HG02970 (cell line): ENCODE data around the gene TBC1D3B.
"Not testable (repeated sequence)": the region's sequence is repeated elsewhere in the genome, so short reads cannot be mapped to it uniquely, and the experiment has no call there.

Experiments used
- ATAC-seq: cut with Tn5 transposase; IDR thresholded peaks from one replicate; pipeline ENCODE4 v1.9.1; 2021; ENCODE audit warnings: mild to moderate bottlenecking, moderate library complexity, moderate number of reproducible peaks; ENCODE audit not compliant: unreplicated experiment, low FRiP score

Gene TBC1D3B

DNA sequence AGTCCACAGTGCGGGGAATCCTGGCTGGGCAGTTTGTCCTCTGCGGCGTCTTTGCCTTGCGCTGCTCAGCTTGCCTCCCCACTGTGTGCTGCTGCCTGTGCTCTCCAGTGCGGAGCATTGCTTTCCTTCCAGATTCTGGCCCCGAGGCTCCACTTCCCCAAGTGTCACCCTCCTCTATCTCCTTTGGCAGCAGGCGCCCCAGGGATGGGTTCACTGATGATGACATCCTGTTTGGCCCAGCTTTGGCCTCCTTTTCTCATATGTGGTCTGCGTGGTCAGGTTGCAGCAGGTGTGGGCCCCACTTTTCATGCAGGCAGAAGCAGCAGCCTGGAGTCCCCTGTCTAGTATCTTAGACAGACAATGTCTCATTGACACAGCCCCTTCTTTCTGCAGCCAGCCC, 25.1 kb upstream of the TBC1D3B start:
- not testable (repeated sequence) for ATAC-seq

DNA sequence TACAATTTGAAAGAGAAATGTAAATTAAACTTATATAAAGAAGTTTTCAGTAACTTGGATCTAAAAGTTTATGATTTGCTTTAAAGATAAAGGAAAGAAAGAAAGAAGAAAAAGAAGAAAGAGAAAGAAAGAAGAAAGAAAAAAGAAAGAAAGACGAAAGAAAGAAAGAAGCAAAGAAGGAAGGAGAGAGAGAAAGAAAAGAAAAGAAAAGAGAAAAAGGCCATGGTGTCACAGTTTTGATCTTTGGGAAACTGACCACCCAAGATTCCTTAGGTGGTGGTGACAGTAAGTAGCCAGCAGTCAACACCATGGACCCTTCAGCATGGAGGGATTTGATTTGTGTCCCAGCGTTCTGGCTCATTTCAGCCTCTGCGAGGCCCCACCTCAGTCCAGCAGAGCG, 24.7 kb upstream of the TBC1D3B start:
- ATAC-seq = not testable (repeated sequence)

DNA sequence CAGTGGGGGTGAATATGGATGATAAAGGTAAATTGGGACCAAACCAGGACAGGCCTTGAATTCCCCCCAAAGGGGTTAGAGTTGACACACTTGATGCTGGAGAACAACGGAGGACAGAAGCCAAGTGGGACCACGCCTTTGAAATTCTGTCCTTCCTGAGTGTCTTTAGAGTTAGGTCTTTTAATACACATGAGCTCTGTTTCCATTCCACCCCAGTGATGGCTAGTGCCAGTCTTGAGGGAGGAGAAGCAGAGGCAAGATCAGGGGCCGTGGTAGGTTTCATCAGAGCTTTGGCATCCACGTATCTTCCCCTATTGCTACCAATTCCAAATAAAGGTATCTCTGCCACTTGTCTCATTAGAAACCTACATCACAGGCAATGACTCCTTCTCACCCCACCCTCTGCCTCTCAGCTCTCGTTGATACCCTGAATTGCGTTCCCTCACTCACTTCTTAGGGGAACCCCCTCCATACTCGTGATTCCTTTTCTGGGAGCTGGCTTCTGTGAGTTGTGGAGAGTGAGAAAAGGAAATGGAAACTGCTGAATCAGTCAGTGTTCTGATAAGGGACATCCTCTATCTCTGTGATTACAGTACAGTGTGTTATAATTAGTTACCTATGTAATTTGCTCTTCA, 22.5 kb upstream of the TBC1D3B start:
- peak; percentile 30 for ATAC-seq

DNA sequence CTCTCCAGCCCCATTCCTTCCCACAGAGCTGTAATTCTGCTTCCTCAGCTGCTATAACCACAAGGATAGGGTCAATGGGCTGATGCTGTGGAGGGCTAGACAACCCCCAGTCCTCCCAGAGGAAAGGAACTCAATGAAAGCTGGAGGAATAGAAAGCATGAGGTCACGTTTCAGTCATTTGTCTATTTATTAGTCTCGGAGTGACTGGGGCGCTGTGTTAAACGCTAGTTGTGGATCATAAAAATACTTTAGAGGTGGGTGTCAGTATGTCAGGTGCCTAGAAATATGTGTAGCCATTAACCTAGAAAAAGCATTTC, 20.9 kb upstream of the TBC1D3B start:
- peak; percentile 17 for ATAC-seq

DNA sequence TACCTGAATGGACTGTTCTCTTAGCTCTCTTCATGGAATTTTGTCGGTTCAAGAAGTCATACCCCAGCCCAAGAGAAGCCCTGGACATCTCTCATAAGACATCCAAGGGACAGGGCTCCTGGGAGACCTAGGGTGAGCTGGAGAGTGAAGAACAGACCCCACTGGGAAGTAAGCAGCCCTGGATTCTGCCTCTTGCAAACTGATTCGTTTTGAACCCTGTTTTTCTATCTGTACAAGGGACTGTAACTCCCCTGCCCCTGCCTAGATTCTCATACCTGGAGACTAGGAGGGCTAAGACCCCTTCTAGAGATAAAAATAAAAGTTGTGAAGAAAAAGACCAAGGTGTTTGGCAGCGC, 19.7 kb upstream of the TBC1D3B start:
- no peak for ATAC-seq

DNA sequence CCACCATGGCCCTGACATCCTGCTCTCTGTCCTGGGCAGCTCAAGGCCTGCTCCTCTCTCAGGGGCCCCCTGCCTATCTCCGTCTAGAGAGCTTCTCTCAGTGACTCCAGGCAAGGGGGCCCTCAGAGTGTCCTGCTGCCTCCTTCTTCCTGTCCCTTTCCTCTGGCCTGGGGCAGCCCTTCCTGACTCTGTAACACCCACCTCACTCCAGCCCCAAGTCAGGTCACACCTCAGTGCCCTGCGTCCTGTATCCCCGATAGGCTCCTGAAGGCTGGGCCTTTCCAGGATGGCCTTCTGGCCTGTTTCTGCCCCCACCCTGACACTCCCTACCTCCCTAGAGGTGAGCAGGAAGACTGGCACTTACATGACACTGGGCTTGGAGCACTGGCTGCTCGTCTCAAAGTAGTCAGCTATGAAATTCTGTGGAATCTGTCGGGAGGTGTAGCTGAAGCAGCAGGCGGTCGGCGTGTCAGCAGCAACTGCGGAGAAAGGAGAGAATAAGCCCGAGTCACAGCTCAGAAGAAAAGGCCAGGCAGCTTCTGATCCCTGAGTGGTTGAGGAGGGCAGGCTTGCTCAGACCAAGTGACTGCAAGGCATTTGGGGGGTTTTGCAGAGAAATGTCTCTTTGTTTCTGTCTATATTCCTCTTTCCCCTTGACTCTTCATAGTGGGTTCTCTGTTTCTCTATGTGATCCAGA, 19.1 kb upstream of the TBC1D3B start:
- no peak for ATAC-seq

DNA sequence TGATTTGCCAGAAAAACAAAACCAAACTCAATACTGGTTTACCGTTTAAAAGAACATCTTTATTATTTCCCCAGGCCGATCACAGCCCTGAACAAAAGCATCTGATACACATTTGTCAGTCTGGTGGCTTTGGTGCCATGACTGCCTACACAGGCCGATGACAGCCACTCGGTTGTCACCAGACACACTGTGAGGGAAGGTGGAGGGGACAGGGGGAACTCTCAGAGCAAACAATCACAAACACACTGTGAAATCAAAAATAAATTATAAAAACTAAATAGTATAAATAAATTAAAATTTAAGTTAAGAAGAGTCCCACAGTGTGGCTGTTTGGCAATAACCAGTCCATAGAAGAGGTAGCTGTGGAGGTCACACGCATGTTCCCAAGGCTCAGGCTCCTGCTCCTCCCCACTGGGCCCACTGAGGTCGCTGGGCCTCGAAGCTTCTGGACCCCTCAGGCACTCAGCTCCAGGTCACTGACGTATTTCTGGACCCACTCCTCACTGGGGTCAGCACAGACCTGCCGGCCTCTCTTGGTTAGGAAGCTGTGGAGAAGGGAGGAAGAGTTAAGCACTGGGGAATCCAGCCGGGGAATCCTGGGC, 18.5 kb upstream of the TBC1D3B start:
- not testable (repeated sequence) for ATAC-seq

DNA sequence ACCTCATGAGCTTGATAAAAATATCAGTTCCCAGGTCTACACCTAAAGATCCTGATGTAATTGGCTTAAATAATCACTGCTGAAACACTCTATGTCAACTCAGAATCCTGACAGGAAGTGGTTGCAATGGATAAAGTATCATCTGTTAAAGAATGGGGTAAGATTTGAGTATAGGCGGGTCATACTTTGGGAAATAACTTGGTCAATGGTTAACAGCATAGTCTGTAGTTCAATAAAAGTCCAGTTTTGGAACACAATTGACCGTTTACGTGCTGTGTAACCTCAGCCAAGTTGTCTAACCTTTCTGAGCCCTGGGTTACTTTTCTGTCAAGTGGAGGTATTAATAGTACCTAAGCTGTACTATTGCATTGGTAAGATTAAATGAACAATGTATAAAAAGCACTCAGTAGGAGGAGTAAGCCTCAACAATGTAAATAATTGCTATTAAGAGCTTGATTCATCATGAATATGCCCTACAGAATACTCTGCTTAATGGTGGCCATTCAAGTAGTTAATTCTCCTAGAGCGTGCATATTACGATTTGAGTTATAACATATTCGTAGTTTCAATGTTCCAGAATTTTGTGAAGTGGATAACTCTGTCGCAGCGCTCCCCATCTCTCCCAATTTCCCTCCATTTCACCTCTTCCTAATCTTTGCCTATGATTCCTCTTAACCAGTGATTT, 17.9 kb upstream of the TBC1D3B start:
- not testable (repeated sequence) for ATAC-seq

DNA sequence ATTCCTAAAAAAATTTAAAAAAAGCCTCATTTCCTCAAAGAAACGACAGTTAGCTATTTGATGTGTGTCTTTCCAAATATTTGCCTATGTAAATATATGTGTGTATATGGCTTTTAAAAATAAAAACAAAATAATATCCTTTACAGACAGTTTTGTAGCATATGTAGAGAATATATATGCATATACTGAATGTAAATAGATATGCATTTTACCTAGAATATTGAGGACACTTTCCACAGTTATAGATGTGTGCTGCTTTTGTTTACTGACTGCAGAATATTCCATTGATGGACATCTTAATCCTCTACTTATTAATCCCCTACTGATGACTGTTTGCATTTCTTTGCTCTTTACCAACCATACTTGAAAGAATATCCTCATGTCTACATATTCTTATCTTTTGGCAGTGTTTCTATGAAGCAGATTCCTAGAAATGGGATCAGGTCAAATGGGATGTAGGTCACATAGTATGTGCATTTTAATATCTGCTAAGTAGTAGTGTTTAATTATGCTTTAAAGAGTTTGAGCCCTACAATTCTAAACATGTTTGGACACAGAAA, 16.9 kb upstream of the TBC1D3B start:
- ATAC-seq = no peak

DNA sequence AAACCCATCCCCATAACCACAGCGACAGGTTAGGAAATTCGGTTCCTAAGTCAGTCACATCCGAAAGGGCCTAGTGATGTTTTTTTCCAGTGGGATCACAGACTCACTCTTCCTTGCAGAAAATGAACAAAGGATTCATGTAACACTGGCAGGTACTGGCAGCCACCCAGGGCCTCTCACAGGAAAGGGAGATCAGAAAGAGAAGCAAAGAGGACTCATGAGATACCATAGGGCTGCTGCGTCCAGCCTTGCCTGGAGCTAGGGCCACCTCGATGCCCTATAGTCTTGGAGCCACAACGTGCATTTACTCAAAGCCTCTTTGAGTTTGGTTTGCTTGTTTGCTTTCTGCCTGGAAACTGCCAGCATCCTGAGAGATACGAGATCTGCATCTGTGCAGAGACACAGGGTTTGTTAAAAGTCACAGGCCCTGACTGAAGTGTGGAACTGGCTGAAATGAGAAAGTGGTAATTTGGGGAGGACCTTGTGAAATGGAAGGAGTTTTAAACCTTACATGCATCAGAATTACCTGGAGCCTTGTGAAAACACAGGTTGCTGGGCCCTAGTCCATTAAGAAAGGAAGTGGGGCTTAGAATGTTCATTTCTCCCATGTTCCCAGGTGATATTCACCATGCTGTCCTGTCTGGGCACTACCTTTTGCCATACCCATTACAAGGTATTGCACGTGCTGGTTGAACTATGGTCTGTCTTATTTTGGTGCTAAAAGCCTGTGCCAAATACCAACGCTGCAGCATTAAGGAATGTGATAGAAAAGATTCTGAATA, 14.3 kb upstream of the TBC1D3B start:
- not testable (repeated sequence) for ATAC-seq

DNA sequence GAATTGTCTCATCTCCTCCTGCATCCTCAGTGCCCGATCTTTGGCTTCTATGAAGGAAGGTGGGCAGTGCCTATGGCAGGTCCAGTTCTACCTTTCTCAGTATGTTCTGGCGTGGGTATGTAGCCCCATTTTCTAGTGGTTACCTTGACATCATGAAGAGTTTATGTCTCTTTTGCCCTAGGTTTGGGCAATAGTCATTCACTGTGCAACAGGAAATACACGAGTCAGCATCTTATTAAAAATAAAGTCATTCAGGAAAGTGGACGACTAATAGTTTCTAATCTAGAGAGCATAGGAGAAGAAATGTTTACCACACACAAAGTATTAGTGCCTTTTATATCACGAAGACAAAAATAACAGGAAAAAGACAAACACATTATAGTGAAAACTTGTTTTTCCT, 13.6 kb upstream of the TBC1D3B start:
- not testable (repeated sequence) for ATAC-seq

DNA sequence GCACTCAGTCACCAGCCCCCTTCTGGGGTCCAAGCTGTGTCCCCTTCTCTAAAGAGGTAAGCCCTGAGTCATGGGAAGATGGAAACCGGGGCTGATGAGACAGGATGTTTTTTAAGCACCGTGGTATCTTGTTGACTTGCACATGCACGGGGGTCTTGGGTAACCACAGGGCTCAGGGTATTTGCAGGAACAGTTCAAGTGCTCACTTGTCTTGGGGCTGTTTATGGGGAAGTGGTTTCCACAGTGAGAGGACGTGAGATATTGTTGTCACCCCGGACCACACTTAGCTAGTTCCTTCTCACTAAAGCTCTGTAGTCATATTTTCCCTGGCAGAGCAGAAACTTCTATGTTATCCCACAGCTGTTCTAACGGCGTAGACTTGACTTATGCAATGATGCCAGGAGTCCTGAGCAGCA, 12.5 kb upstream of the TBC1D3B start:
- no peak for ATAC-seq

DNA sequence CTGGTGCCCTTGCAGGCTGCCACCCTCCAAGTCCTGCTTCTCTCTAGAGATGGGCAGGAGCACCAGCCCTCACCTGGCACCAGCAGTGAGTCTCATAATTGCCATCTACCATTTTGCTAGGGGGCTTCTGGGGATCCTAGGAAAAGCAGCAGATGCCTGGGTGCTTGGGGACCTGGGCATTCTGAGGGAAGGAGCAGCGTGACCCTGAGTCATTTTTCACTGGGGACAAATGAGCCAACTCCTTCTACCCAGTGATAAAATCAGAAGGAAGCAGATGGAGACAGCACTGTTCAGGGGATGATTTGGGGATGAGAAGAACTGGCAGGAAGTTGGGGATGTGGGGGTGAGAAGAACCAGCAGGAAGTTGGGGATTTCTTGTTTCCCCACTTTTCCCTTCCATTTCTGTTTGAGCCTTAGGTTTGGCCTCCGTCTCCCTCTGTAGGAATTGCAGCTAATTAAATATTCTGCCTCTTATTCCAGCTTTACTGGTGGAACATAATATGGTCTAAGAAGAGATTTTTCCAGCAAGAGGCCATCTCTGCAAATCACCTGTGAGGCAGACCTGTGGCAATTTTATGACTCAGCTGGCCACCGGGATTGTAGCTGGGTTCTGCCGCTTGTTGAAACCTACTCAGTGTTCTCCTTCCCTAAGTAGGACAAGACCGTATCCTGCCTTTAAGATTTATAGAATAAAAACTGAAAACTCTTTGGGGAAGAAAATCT, 11.7 kb upstream of the TBC1D3B start:
- ATAC-seq = not testable (repeated sequence)

DNA sequence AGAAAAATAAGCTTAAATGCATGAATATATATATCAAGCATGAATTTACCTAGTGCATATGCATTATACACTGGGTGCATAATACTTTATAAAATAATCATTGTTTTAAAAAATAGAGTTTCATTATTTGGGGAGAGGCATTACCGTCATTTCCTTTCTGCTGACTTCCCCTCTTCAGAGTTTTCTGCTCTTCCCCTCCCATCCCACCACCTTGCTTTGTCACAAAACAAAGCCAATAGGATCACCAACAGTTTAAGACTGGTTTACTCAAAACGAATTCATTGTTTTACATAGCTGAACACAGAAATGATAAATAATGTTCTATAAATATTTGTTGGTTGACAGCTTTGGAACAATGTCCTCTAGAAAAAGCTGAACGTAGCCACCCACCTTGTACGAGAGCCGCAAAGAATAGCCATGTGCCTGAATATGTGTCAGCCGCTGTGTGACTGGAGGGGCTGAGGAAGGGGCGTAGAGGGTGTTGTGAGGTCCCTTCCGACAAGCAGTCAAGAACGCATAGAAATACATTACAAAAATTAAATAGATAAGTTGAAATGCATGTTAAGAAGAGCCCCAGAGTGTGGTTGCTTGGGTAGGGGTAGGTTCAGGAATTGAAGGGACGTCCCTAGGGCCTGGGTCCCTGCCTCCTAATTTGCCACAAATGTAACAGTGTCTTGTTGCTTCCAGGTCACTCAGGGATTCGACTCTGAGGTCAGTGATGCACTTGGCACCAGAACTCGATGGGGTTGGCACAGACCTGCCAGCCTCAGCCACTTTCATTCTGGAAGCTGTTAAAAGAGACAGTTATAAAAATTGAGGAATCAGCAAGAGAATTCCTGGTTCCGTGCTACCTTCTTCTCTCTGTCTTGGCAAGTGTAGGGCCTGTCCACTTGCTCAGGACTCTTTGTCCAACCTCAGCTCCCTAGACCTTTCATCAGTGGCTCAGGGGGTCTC, 10.7 kb upstream of the TBC1D3B start:
- ATAC-seq = not testable (repeated sequence)

DNA sequence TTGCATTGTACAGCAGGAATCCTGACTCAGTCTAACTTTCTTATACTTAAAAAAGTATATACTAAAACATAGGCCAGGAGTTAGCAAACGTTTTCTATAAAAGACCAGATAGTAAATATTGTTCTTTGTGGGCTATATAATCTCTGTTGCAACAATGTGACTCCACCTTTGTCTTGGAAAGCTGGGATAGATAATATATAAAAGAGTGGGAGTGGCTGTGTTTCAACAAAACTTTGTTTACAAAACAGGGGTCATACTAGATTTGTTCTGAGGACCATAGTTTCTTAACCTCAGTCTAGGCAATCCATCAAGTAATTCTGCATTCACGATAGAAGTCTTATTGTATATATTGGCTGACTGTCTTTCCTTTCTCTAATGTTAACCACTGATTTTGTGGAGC, 9.0 kb upstream of the TBC1D3B start:
- no peak for ATAC-seq

DNA sequence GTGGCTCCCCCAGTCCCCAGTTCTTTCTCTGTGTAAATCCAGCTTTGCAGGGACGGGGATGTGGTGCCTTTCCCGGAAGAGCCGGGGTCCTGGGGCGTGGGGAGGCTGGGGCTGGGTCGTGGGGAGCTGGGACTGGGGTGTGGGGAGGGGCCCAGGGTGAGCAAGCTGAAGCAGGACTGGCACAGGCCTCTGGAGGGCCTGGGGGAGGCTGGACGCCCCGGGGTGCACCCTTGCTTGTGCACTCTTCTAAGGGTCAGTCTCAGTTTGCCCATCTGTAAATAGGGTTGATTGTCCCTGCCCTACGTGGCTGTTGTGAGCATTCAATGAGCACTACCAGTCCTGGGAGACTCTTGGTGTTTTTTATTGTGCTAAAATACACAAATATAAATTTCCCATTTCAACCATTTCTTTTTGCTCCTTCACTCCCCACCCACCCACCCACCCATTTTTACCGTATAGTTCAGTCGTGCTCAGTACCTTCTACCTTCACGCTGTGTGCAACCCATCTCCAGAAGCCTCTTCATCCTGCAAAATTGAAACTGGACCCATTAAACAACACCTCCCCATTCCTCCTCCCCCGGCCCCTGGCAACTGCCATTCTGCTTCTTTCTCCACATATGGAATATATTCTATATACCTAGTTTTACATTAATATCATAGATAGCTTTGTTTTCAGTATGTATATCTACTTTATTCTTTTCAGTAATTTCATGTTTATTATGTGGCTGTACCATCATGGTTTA, 7.8 kb upstream of the TBC1D3B start:
- ATAC-seq = no peak

DNA sequence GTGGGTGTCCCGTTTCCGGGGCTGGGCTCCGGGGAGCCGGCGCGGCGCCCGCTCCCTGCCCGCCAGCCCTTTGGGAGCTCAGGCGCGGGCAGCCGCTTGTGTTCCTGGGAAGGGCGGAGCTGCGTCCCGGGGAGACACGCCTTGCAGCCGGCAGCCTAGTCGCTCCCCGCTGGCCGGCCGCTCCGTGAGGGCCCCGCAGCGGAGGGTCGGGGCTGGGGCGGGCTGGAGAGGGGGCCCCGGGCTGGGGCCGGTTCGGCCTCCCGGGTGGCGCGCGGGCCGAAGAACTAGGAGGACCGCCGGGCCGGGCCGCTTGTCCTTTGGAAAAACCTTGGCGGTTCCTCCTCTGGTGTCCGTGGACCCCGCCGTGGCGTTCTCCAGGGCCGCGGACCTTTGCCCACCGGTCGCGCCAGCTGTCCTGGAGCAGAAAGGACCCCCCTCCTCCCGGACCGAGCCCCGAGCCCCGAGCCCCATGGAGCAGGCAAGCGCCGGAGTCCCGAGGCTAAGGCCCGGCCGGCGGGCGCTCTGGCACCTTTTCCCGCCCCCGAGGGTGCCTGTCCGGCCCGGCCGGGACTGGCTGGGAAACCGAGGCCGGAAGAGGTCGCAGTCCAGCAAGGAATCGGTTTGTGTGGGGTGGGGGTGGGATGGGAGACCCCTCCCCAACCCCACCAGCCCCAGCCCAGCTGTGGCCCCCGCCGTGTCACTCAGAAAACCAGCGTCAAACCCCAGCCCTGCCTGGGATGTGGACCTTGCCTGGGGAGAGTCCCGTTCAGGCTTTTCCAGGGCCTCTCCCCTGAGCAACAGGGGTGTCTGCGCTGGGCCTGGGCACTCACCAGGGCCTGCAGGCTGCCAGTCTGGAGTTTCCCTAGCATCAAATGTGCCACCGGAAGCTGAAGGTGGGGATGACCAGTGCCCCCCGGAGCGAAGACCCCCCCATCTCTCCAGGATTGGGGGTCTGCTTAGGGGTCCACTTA, 6.8 kb upstream of the TBC1D3B start:
- no peak for ATAC-seq
